ENCODE measurements around the gene NUDT16L1. TPM values are rescaled to one million over a fixed set of nuclear protein-coding genes. Genes with fewer than 3 reads are reported as not detected.
A peak's percentile ranks its signal among the peaks of the same experiment; 100 is the strongest.

Gene NUDT16L1
- total and polyA plus RNA-seq, 2 of the 13 experiments (the other 11 are each of a cell fraction or from before 2014, with no cell fraction given), result 28.0 to 40.5 TPM

DNA sequence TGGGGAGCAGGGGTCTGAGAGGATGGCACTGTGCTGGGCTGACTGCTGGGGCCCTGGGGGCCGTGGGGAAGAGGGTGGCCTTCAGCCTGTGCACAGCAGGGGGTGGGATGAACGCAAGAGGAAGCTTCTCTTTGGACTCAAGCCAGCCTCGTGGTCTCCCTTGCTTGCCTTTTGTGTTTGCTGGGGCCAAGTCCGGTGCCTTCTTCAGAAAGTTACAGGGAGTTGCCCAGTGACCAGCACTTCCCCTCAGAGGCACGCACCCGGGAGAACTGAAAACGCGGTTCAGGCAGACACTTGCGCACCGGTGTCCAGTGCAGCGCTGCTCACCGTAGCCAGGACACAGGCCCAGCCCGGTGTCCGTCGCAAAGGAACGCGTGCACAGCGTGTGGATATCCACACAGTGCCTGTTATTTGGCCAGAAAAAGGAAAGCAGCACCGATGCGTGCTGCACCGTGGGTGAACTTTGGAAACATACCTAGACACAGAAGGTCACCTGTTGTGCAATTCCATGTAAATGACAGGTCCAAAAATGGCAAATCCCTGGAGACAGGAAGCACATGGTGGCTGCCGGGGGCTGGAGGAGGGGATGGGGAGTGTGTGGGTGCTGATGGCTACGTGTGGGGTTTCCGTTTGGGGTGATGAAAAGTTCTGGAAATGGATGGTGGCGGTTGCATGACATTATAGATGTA lies 29.4 kb upstream of the NUDT16L1 start (continued):
- peak; percentile 49; the same call in 1 of the 2 replicates for TF ChIP-seq EHMT2 (IDR thresholded peaks at IDR 0.05; ENCODE audit: borderline replicate concordance, low read depth, low read length)
- TF ChIP-seq MAFF (IDR thresholded peaks at IDR 0.05; ENCODE audit: low read depth, low read length), result no peak
- TF ChIP-seq ZBTB38 (CRISPR knock-in tag; IDR thresholded peaks at IDR 0.05), result peak; percentile 90; the same call in 1 of the 2 replicates
- TF ChIP-seq, protein P1, sequence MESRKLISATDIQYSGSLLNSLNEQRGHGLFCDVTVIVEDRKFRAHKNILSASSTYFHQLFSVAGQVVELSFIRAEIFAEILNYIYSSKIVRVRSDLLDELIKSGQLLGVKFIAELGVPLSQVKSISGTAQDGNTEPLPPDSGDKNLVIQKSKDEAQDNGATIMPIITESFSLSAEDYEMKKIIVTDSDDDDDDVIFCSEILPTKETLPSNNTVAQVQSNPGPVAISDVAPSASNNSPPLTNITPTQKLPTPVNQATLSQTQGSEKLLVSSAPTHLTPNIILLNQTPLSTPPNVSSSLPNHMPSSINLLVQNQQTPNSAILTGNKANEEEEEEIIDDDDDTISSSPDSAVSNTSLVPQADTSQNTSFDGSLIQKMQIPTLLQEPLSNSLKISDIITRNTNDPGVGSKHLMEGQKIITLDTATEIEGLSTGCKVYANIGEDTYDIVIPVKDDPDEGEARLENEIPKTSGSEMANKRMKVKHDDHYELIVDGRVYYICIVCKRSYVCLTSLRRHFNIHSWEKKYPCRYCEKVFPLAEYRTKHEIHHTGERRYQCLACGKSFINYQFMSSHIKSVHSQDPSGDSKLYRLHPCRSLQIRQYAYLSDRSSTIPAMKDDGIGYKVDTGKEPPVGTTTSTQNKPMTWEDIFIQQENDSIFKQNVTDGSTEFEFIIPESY (CRISPR knock-in tag; IDR thresholded peaks at IDR 0.05), result peak; percentile 61; the same call in 1 of the 2 replicates
- TF ChIP-seq ZFP36 (IDR thresholded peaks at IDR 0.05; ENCODE audit: borderline replicate concordance, low read depth, low read length, partially characterized antibody), result no peak
- TF ChIP-seq HDAC6 (IDR thresholded peaks at IDR 0.05; ENCODE audit: low read depth, low read length), result no peak
- no peak for TF ChIP-seq ZNF652 (CRISPR knock-in tag; IDR thresholded peaks at IDR 0.05; ENCODE audit: borderline replicate concordance, low read depth)
- 0 out of 2 replicates have a peak, but pooled peaks have one; percentile 37 for TF ChIP-seq ZKSCAN8 (CRISPR knock-in tag; IDR thresholded peaks at IDR 0.05; ENCODE audit: borderline replicate concordance)
- TF ChIP-seq HNRNPLL (IDR thresholded peaks at IDR 0.05; ENCODE audit: low read depth, low read length, poor library complexity, severe bottlenecking), result peak; percentile 66
- TF ChIP-seq, protein P2, sequence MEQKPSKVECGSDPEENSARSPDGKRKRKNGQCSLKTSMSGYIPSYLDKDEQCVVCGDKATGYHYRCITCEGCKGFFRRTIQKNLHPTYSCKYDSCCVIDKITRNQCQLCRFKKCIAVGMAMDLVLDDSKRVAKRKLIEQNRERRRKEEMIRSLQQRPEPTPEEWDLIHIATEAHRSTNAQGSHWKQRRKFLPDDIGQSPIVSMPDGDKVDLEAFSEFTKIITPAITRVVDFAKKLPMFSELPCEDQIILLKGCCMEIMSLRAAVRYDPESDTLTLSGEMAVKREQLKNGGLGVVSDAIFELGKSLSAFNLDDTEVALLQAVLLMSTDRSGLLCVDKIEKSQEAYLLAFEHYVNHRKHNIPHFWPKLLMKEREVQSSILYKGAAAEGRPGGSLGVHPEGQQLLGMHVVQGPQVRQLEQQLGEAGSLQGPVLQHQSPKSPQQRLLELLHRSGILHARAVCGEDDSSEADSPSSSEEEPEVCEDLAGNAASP (CRISPR knock-in tag; IDR thresholded peaks at IDR 0.05; ENCODE audit: borderline replicate concordance), result peak; percentile 87; the same call in 1 of the 2 replicates
- 0 out of 2 replicates have a peak, but pooled peaks have one; percentile 22 for TF ChIP-seq REL (CRISPR knock-in tag; conservative IDR thresholded peaks at IDR 0.05)
- TF ChIP-seq KDM4B (CRISPR knock-in tag; IDR thresholded peaks at IDR 0.05), result peak; percentile 65; the same call in 1 of the 2 replicates
- TF ChIP-seq, protein P3, sequence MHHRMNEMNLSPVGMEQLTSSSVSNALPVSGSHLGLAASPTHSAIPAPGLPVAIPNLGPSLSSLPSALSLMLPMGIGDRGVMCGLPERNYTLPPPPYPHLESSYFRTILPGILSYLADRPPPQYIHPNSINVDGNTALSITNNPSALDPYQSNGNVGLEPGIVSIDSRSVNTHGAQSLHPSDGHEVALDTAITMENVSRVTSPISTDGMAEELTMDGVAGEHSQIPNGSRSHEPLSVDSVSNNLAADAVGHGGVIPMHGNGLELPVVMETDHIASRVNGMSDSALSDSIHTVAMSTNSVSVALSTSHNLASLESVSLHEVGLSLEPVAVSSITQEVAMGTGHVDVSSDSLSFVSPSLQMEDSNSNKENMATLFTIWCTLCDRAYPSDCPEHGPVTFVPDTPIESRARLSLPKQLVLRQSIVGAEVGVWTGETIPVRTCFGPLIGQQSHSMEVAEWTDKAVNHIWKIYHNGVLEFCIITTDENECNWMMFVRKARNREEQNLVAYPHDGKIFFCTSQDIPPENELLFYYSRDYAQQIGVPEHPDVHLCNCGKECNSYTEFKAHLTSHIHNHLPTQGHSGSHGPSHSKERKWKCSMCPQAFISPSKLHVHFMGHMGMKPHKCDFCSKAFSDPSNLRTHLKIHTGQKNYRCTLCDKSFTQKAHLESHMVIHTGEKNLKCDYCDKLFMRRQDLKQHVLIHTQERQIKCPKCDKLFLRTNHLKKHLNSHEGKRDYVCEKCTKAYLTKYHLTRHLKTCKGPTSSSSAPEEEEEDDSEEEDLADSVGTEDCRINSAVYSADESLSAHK (CRISPR knock-in tag; IDR thresholded peaks at IDR 0.05; ENCODE audit: borderline replicate concordance), result no peak
- TF ChIP-seq, protein P4, sequence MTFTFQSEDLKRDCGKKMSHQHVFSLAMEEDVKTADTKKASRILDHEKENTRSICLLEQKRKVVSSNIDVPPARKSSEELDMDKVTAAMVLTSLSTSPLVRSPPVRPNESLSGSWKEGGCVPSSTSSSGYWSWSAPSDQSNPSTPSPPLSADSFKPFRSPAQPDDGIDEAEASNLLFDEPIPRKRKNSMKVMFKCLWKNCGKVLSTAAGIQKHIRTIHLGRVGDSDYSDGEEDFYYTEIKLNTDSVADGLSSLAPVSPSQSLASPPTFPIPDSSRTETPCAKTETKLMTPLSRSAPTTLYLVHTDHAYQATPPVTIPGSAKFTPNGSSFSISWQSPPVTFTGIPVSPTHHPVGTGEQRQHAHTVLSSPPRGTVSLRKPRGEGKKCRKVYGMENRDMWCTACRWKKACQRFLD (CRISPR knock-in tag; IDR thresholded peaks at IDR 0.05; ENCODE audit: borderline replicate concordance), result 0 out of 2 replicates have a peak, but pooled peaks have one; percentile 42
- no peak; the same call in 1 of the 2 replicates for TF ChIP-seq KLF13 (CRISPR knock-in tag; IDR thresholded peaks at IDR 0.05)
- TF ChIP-seq ZNF326 (CRISPR knock-in tag; IDR thresholded peaks at IDR 0.05; ENCODE audit: borderline replicate concordance), result no peak
- peak; percentile 92 for TF ChIP-seq ZNF776 (CRISPR knock-in tag; IDR thresholded peaks at IDR 0.05)
- TF ChIP-seq CBX5 (CRISPR knock-in tag; IDR thresholded peaks at IDR 0.05; ENCODE audit: borderline replicate concordance), result no peak; the same call in 1 of the 2 replicates

Data from HepG2 (cell line).